DND-41 (cell line): Measurements from ENCODE around the gene INPP5J.
A peak's percentile ranks its signal among the peaks of the same experiment; 100 is the strongest.

Experiments used
- ATAC-seq: fragments of 200-7000 bp; cut with Tn5 transposase; 3 replicates; pipeline ENCODE4 v1.9.1; 2021; ENCODE audit warnings: low read depth; ENCODE audit not compliant: insufficient read depth
- DNase-seq: peaks from one replicate; pipeline ENCODE4 v3.0.0-alpha.2; 2020
- H2AFZ ChIP-seq: 2 replicates; pipeline ENCODE4 v1.6.0; 2012; ENCODE audit warnings: low read depth, low read length
- H3K27ac ChIP-seq: 2 replicates; pipeline ENCODE4 v1.5.1; 2012; ENCODE audit warnings: low read length, inconsistent platforms
- H3K27me3 ChIP-seq: fragments of 200-600 bp; sonication (generic); 2 replicates; pipeline ENCODE4 v1.6.0; 2012; ENCODE audit warnings: low read length, mild to moderate bottlenecking, inconsistent platforms; ENCODE audit not compliant: insufficient read depth, poor library complexity
- H3K36me3 ChIP-seq: 2 replicates; pipeline ENCODE4 v1.5.1; 2012; ENCODE audit warnings: low read length, inconsistent platforms; ENCODE audit not compliant: insufficient read depth
- H3K4me1 ChIP-seq: 2 replicates; pipeline ENCODE4 v1.5.1; 2012; ENCODE audit warnings: mild to moderate bottlenecking, low read length; ENCODE audit not compliant: insufficient read depth
- H3K4me2 ChIP-seq: 2 replicates; pipeline ENCODE4 v1.6.0; 2012; ENCODE audit warnings: mild to moderate bottlenecking, moderate library complexity, low read length, inconsistent platforms; ENCODE audit not compliant: insufficient read depth
- H3K4me3 ChIP-seq, 2 experiments: fragments of 200-600 bp in 1 of 2; shearing (Covaris generic) in 1 of 2; 2 replicates each; pipeline ENCODE4 v1.5.1; 2012 to 2016; ENCODE audit warnings: inconsistent platforms in 2 of 2, low read length in 2 of 2, mild to moderate bottlenecking in 2 of 2, low read depth in 1 of 2, moderate library complexity in 1 of 2
- H3K79me2 ChIP-seq: 2 replicates; pipeline ENCODE4 v1.6.0; 2012; ENCODE audit warnings: low read length, inconsistent platforms; ENCODE audit not compliant: insufficient read depth
- H3K9ac ChIP-seq: 2 replicates; pipeline ENCODE4 v1.6.0; 2012; ENCODE audit warnings: low read depth, mild to moderate bottlenecking, inconsistent platforms, low read length, moderate library complexity
- H3K9me3 ChIP-seq: 2 replicates; pipeline ENCODE4 v1.5.1; 2012; ENCODE audit warnings: low read length, moderate library complexity, mild to moderate bottlenecking, inconsistent platforms; ENCODE audit not compliant: insufficient read depth, severe bottlenecking
- H4K20me1 ChIP-seq: 2 replicates; pipeline ENCODE4 v1.6.0; 2012; ENCODE audit warnings: low read length; ENCODE audit not compliant: insufficient read depth
- EZH2 ChIP-seq: IDR thresholded peaks from 3 replicates; pipeline ENCODE4 v1.6.1; 2012; ENCODE audit warnings: borderline replicate concordance, low read depth, mild to moderate bottlenecking, moderate library complexity, low read length, inconsistent platforms; ENCODE audit not compliant: severe bottlenecking
- TF ChIP-seq, protein P1 (sequence below): IDR thresholded peaks from 2 replicates; pipeline ENCODE4 v1.5.1; 2012; ENCODE audit warnings: borderline replicate concordance, low read length, moderate library complexity, mild to moderate bottlenecking; ENCODE audit not compliant: poor library complexity, severe bottlenecking; ENCODE audit errors: extremely low read depth

The INPP5J gene

DNA sequence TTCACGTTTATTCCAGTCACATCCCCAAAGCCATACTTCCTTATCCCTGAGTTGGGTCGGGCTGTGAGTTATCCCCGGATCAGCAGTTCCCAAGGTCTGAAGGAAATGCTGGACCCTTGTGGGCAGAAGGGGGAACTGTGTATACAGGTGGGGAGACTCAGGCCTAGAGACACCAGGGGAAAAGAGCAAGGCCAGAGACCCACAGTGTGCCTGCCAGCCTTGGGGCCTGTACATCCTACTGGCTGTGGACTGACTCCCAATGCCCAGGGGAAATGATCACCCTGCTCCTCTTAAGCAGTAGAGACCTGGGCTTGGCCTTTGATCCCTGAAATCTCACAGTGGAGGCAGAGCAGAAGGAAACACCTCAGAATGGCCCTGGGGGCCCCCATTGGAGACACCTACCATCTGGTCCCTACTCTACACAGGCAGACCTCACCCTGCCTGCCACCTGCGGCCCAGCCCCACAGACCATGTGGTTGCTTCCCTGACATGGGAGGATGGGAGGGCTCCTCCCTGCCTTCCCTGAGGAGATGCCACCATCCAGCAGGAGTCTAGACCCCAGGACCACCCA, 16.7 kb upstream of the INPP5J start:
- TF ChIP-seq, protein P1, sequence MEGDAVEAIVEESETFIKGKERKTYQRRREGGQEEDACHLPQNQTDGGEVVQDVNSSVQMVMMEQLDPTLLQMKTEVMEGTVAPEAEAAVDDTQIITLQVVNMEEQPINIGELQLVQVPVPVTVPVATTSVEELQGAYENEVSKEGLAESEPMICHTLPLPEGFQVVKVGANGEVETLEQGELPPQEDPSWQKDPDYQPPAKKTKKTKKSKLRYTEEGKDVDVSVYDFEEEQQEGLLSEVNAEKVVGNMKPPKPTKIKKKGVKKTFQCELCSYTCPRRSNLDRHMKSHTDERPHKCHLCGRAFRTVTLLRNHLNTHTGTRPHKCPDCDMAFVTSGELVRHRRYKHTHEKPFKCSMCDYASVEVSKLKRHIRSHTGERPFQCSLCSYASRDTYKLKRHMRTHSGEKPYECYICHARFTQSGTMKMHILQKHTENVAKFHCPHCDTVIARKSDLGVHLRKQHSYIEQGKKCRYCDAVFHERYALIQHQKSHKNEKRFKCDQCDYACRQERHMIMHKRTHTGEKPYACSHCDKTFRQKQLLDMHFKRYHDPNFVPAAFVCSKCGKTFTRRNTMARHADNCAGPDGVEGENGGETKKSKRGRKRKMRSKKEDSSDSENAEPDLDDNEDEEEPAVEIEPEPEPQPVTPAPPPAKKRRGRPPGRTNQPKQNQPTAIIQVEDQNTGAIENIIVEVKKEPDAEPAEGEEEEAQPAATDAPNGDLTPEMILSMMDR, result no peak
- TF ChIP-seq EZH2, result no peak
- Histone ChIP-seq H3K9ac (no peak overlapping the region), H3K79me2 (no peaks in the 10 kb centered on the region), H3K36me3 (peaks cover 2% of the 10 kb centered on the region), H3K4me3 (no peak overlapping the region), H3K4me1 (peaks cover 16% of the 10 kb centered on the region), H4K20me1 (no peaks in the 10 kb centered on the region; the same call in 1 of the 2 replicates), H3K27me3 (no peaks in the 10 kb centered on the region), H3K9me3 (no peaks in the 10 kb centered on the region), H3K4me2 (no peak overlapping the region), H2AFZ (no peak overlapping the region), H3K27ac (no peak overlapping the region)
- no peak for DNase-seq
- no peak for ATAC-seq

GRCh38 chr22:31106731-31107177, 16.0 kb upstream of the INPP5J start:
- H3K9ac ChIP-seq, result no peak overlapping the region
- H3K79me2 ChIP-seq, result no peaks in the 10 kb centered on the region
- H3K4me1 ChIP-seq, result peaks cover 16% of the 10 kb centered on the region
- H4K20me1 ChIP-seq, result no peaks in the 10 kb centered on the region; the same call in 1 of the 2 replicates
- DNase-seq (no peak), ATAC-seq (no peak)
- no peak overlapping the region for H2AFZ ChIP-seq
- no peaks in the 10 kb centered on the region for H3K9me3 ChIP-seq
- TF ChIP-seq EZH2, result no peak
- TF ChIP-seq, protein P1, result no peak
- H3K27me3 ChIP-seq, result no peaks in the 10 kb centered on the region
- H3K27ac ChIP-seq, result no peak overlapping the region
- peak overlapping the region; percentile 85 for H3K4me2 ChIP-seq
- no peak overlapping the region; a peak in 1 of 4 replicates for H3K4me3 ChIP-seq
- no peaks in the 10 kb centered on the region for H3K36me3 ChIP-seq

DNA sequence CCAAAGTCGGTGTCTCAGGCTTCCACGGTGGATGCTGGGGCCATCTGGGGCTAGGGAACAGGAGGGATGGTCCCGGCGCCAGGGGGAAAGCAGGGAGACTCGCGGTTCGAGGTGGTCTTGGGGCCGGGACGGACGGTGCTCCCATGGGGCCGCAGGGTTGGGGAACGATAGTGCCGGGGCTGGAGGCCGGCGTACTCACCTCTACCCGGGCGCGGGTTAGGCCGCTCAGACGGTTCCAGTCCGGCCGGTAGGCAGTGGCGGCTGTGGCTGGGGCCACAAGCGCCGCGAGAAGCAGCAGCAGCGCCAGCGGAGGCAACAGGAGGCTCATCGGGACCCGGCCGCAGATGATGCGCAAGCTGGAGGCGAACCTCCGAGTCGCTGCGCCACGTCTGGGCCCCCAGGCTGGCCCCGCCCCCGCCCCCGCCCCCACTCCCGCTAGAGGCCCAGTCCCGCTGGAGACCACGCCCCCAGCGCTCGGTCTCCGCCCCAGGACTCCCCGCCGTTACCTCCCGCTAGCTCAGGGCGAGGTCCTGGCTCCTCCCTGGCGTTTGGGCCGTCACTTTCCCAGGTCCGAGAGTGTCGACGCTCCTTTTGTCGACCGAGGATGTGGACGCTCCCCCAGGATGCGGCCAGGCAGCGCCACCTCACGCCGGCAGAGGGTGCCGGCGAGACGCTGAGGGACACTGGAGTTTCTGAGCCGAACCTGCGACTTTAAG, 15.4 kb upstream of the INPP5J start, which contains the start of gene SELENOM:
Gene SELENOM, minus strand, starts transcription at position 391 of the 716 bp plus-strand sequence. Its CDS starts 63 bp downstream, at position 328.
- H3K27ac ChIP-seq, result no peak within 1 kb of the TSS
- H3K9me3 ChIP-seq, result no peaks in the 10 kb centered on the region
- peak within 1 kb of the TSS; percentile 85 for H3K4me2 ChIP-seq
- H3K27me3 ChIP-seq, result no peaks in the 10 kb centered on the region
- H3K4me3 ChIP-seq, result peak within 1 kb of the TSS; percentile 13 to 61; a peak in 3 of 4 replicates
- peak; percentile 92 for ATAC-seq
- peak; percentile 80 for DNase-seq
- H3K9ac ChIP-seq, result peak within 1 kb of the TSS; percentile 36
- no peak for TF ChIP-seq EZH2
- TF ChIP-seq, protein P1, result peak; percentile 88
- H4K20me1 ChIP-seq, result no peaks in the 10 kb centered on the region; the same call in 1 of the 2 replicates
- peak within 1 kb of the TSS; percentile 73 for H2AFZ ChIP-seq
- H3K36me3 ChIP-seq, result no peaks in the 10 kb centered on the region
- peaks cover 16% of the 10 kb centered on the region for H3K4me1 ChIP-seq
- H3K79me2 ChIP-seq, result no peaks in the 10 kb centered on the region
